Astrocyte (in vitro differentiated cells and primary cell): Measurements from ENCODE around the gene PCBP3. TPM values are rescaled to one million over a fixed set of nuclear protein-coding genes. Genes with fewer than 3 reads are reported as not detected.

ENCODE experiments used
- DNase-seq: peaks from one replicate; pipeline ENCODE4 v3.0.0-alpha.2; 2010; ENCODE audit warnings: low read depth
- FAIRE-seq: peaks from 2 replicates; lab custom pipeline; 2011; peaks lifted over from hg19 to GRCh38; lab: Jason Lieb, UNC
- H2AFZ ChIP-seq: 2 replicates; pipeline ENCODE4 v1.6.0; 2012; ENCODE audit warnings: low read depth, low read length, inconsistent platforms
- H3K27ac ChIP-seq: 2 replicates; pipeline ENCODE4 v1.5.1; 2011; ENCODE audit warnings: low read depth, low read length, inconsistent platforms
- H3K27me3 ChIP-seq: 2 replicates; pipeline ENCODE4 v1.6.0; 2011; ENCODE audit warnings: low read length, inconsistent platforms; ENCODE audit not compliant: insufficient read depth
- H3K36me3 ChIP-seq: 2 replicates; pipeline ENCODE4 v1.5.1; 2011; ENCODE audit warnings: low read length, inconsistent platforms; ENCODE audit not compliant: insufficient read depth
- H3K4me1 ChIP-seq: 2 replicates; pipeline ENCODE4 v1.5.1; 2011; ENCODE audit warnings: low read length, inconsistent platforms; ENCODE audit not compliant: insufficient read depth
- H3K4me2 ChIP-seq: 2 replicates; pipeline ENCODE4 v1.6.0; 2012; ENCODE audit warnings: low read length, inconsistent platforms
- H3K4me3 ChIP-seq: 2 replicates; pipeline ENCODE4 v1.5.1; 2011; ENCODE audit warnings: low read depth, mild to moderate bottlenecking, low read length, inconsistent platforms; ENCODE audit not compliant: insufficient read depth
- H3K79me2 ChIP-seq: 2 replicates; pipeline ENCODE4 v1.6.0; 2012; ENCODE audit warnings: mild to moderate bottlenecking, low read length, inconsistent platforms; ENCODE audit not compliant: insufficient read depth
- H3K9ac ChIP-seq: 2 replicates; pipeline ENCODE4 v1.6.0; 2012; ENCODE audit warnings: mild to moderate bottlenecking, low read length, inconsistent platforms
- H3K9me3 ChIP-seq: 2 replicates; pipeline ENCODE4 v1.5.1; 2012; ENCODE audit warnings: low read depth, mild to moderate bottlenecking, low read length, inconsistent platforms; ENCODE audit not compliant: insufficient read depth
- H4K20me1 ChIP-seq: 2 replicates; pipeline ENCODE4 v1.6.0; 2012; ENCODE audit warnings: low read length, inconsistent platforms; ENCODE audit not compliant: insufficient read depth
- H3K27ac Mint-ChIP-seq: one replicate; pipeline ENCODE4 v1.8.0; 2021; ENCODE audit warnings: mild to moderate bottlenecking, mixed read lengths; ENCODE audit not compliant: unreplicated experiment
- H3K27me3 Mint-ChIP-seq: one replicate; pipeline ENCODE4 v1.8.0; 2021; ENCODE audit warnings: low read depth, mixed read lengths; ENCODE audit not compliant: unreplicated experiment
- H3K36me3 Mint-ChIP-seq: one replicate; pipeline ENCODE4 v1.8.0; 2021; ENCODE audit warnings: low read depth, mixed read lengths; ENCODE audit not compliant: unreplicated experiment
- H3K4me1 Mint-ChIP-seq: one replicate; pipeline ENCODE4 v1.8.0; 2021; ENCODE audit warnings: low read depth, mixed read lengths; ENCODE audit not compliant: unreplicated experiment
- H3K4me3 Mint-ChIP-seq: one replicate; pipeline ENCODE4 v1.8.0; 2021; ENCODE audit warnings: mild to moderate bottlenecking, moderate library complexity, mixed read lengths; ENCODE audit not compliant: unreplicated experiment
- H3K9me3 Mint-ChIP-seq: one replicate; pipeline ENCODE4 v1.8.0; 2021; ENCODE audit warnings: mild to moderate bottlenecking, mixed read lengths; ENCODE audit not compliant: unreplicated experiment
- CTCF ChIP-seq: IDR thresholded peaks from 2 replicates; pipeline ENCODE4 v1.5.1; 2011; ENCODE audit warnings: low read depth, mild to moderate bottlenecking, inconsistent platforms, low read length, moderate library complexity; ENCODE audit not compliant: insufficient read depth
- EZH2 ChIP-seq: IDR thresholded peaks from 2 replicates; pipeline ENCODE4 v1.6.1; 2012; ENCODE audit warnings: mild to moderate bottlenecking, low read length, inconsistent platforms; ENCODE audit not compliant: insufficient read depth
- total RNA-seq: library from RNA; stranded (reverse); gene quantifications from 2 replicates; pipeline ENCODE4 v1.2.1, GENCODE V29; 2021

Gene PCBP3
- total RNA-seq, 1 donor from 2014 or later = 1.8 TPM

GRCh38 chr21:45938811-45939520 lies 295.4 kb downstream of the PCBP3 start:
- Histone ChIP-seq H3K4me2 (no peak overlapping the region), H3K9me3 (peaks cover 18% of the 10 kb centered on the region), H3K27me3 (no peaks in the 10 kb centered on the region), H4K20me1 (no peaks in the 10 kb centered on the region), H3K9ac (no peak overlapping the region), H3K79me2 (no peaks in the 10 kb centered on the region), H3K4me1 (no peaks in the 10 kb centered on the region), H3K36me3 (no peaks in the 10 kb centered on the region), H2AFZ (no peak overlapping the region), H3K27ac (no peak overlapping the region), H3K4me3 (no peak overlapping the region)
- H3K27ac Mint-ChIP-seq = no peak overlapping the region
- no peak overlapping the region for H3K4me3 Mint-ChIP-seq
- H3K4me1 Mint-ChIP-seq = no peaks in the 10 kb centered on the region
- FAIRE-seq (no peak), DNase-seq (no peak)
- TF ChIP-seq EZH2 (no peak), CTCF (no peak)
- no peaks in the 10 kb centered on the region for H3K9me3 Mint-ChIP-seq
- no peaks in the 10 kb centered on the region for H3K36me3 Mint-ChIP-seq
- H3K27me3 Mint-ChIP-seq = peaks cover 54% of the 10 kb centered on the region

- no peaks in the 10 kb centered on the region for H3K27me3 ChIP-seq
- DNase-seq = no peak
- no peak for FAIRE-seq
- H3K27me3 Mint-ChIP-seq = peaks cover 50% of the 10 kb centered on the region
- no peaks in the 10 kb centered on the region for H3K36me3 ChIP-seq
- H3K27ac ChIP-seq = no peak overlapping the region
- H3K9ac ChIP-seq = no peak overlapping the region
- no peak overlapping the region for H3K4me3 Mint-ChIP-seq
- no peak overlapping the region for H3K4me2 ChIP-seq
- no peaks in the 10 kb centered on the region for H3K9me3 Mint-ChIP-seq
- H3K4me1 ChIP-seq = no peaks in the 10 kb centered on the region
- H3K79me2 ChIP-seq = no peaks in the 10 kb centered on the region
- no peak overlapping the region for H3K4me3 ChIP-seq
- H2AFZ ChIP-seq = no peak overlapping the region
- H3K4me1 Mint-ChIP-seq = no peaks in the 10 kb centered on the region
- no peak overlapping the region for H3K27ac Mint-ChIP-seq
- H3K9me3 ChIP-seq = peaks cover 15% of the 10 kb centered on the region
- TF ChIP-seq CTCF (no peak), EZH2 (no peak)
- H4K20me1 ChIP-seq = no peaks in the 10 kb centered on the region
- no peaks in the 10 kb centered on the region for H3K36me3 Mint-ChIP-seq
These were observed 296.1 kb downstream of the PCBP3 start for GRCh38 chr21:45939521-45940045.

GRCh38 chr21:45940091-45940490 lies 296.6 kb downstream of the PCBP3 start:
- Histone ChIP-seq H3K27ac (no peak overlapping the region), H3K4me2 (no peak overlapping the region), H3K4me3 (no peak overlapping the region), H3K27me3 (no peaks in the 10 kb centered on the region), H2AFZ (no peak overlapping the region), H4K20me1 (no peaks in the 10 kb centered on the region), H3K9me3 (peaks cover 13% of the 10 kb centered on the region), H3K9ac (no peak overlapping the region), H3K79me2 (no peaks in the 10 kb centered on the region), H3K36me3 (no peaks in the 10 kb centered on the region), H3K4me1 (no peaks in the 10 kb centered on the region)
- DNase-seq (no peak), FAIRE-seq (no peak)
- Mint-ChIP-seq H3K27ac (no peak overlapping the region), H3K4me3 (no peak overlapping the region), H3K27me3 (peaks cover 48% of the 10 kb centered on the region), H3K4me1 (no peaks in the 10 kb centered on the region), H3K9me3 (no peaks in the 10 kb centered on the region), H3K36me3 (no peaks in the 10 kb centered on the region)
- no peak for TF ChIP-seq CTCF
- no peak for TF ChIP-seq EZH2
